KMS-11 (cell line): ENCODE measurements around the gene GRAMD1A.

Source experiments
- H2AFZ ChIP-seq: fragments of 200-600 bp; sonication (generic); 2 replicates; pipeline ENCODE4 v1.6.1; 2016; ENCODE audit warnings: antibody characterized with exemption, mixed run types, low read depth
- H3K27ac ChIP-seq: fragments of 200-600 bp; sonication (generic); 2 replicates; pipeline ENCODE4 v1.6.1; 2016; ENCODE audit warnings: mild to moderate bottlenecking, mixed run types
- H3K27me3 ChIP-seq: fragments of 200-600 bp; sonication (generic); 2 replicates; pipeline ENCODE4 v1.6.1; 2017; ENCODE audit warnings: mild to moderate bottlenecking, low read depth, mixed run types, moderate library complexity; ENCODE audit not compliant: insufficient read depth
- H3K36me3 ChIP-seq: fragments of 200-600 bp; sonication (generic); 2 replicates; pipeline ENCODE4 v1.6.1; 2017; ENCODE audit warnings: mild to moderate bottlenecking, mixed run types; ENCODE audit not compliant: insufficient read depth
- H3K4me1 ChIP-seq: fragments of 200-600 bp; sonication (generic); 2 replicates; pipeline ENCODE4 v1.6.1; 2016; ENCODE audit warnings: mild to moderate bottlenecking, low read depth, mixed run types; ENCODE audit not compliant: poor library complexity, severe bottlenecking
- H3K4me2 ChIP-seq: fragments of 200-600 bp; sonication (generic); 2 replicates; pipeline ENCODE4 v1.7.0; 2016; ENCODE audit warnings: mild to moderate bottlenecking, mixed run types
- H3K4me3 ChIP-seq: fragments of 200-600 bp; sonication (generic); IDR thresholded peaks from 2 replicates; pipeline ENCODE4 v1.6.1; 2017; ENCODE audit warnings: low read depth, low read length, mixed read lengths; ENCODE audit not compliant: insufficient read depth
- H3K79me2 ChIP-seq: fragments of 200-600 bp; sonication (generic); 2 replicates; pipeline ENCODE4 v1.6.1; 2016; ENCODE audit warnings: low read depth, mixed run types; ENCODE audit not compliant: insufficient read depth
- H3K9ac ChIP-seq: fragments of 200-600 bp; sonication (generic); 2 replicates; pipeline ENCODE4 v1.6.1; 2016; ENCODE audit warnings: mild to moderate bottlenecking, mixed run types
- H4K20me1 ChIP-seq: fragments of 200-600 bp; sonication (generic); 2 replicates; pipeline ENCODE4 v1.6.1; 2016; ENCODE audit warnings: mild to moderate bottlenecking, mixed run types; ENCODE audit not compliant: insufficient read depth
- TF ChIP-seq, protein P1 (sequence below): fragments of 200-600 bp; sonication (generic); conservative IDR thresholded peaks from 2 replicates; pipeline ENCODE4 v1.6.1; 2017; ENCODE audit warnings: low read depth, mild to moderate bottlenecking, antibody characterized with exemption, low read length, moderate library complexity, mixed read lengths

Gene GRAMD1A

DNA sequence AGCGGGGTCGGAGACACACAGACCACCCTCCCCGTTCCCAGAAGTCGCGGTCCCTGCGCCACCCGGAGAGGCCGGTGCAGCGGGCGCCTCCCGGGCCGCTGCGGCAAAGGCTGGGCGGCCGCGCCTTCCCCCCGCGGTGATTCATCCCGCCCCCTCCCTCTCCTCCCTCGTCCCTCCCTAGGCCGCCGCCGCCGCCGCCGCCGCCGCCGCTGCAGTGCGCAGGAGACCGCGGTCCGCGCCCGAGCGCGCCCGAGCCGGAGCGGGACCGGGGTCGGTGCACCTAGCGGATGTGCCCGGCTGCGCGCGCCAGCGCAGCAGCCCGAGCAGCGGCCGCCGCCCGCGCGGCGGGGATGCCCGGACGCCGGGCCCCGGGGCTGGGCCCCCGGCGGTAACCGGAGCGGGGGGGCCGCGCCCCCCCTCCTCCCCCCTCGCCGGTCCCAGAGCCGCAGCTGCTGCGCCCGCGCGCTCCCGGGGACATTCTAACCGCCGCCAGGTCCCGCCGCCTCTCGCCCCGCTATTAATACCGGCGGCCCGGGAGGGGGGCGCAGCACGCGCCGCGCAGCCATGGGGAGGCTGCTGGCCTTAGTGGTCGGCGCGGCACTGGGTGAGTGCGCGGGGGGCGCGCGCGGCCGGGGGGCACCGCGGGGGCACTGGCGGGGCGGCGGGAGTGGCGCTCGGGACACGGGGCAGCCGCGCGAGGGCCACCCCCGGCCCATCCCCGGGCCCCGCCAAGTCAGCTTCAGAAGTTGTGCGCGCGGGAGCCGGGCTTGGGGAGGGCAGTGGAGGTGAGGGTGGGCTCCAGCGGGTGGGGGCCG, 30.3 kb downstream of the GRAMD1A start, which contains the start of gene SCN1B:
Gene SCN1B, plus strand, starts transcription at position 214 of the 815 bp plus-strand sequence. Its CDS starts 351 bp downstream, at position 565.
- Histone ChIP-seq H2AFZ (no peak within 1 kb of the TSS), H3K27me3 (peaks cover 35% of the 10 kb centered on the region; the same call in 1 of the 2 replicates), H4K20me1 (no peaks in the 10 kb centered on the region), H3K36me3 (no peaks in the 10 kb centered on the region), H3K27ac (no peak within 1 kb of the TSS), H3K4me2 (no peak within 1 kb of the TSS), H3K79me2 (no peaks in the 10 kb centered on the region), H3K4me1 (no peaks in the 10 kb centered on the region), H3K9ac (no peak within 1 kb of the TSS), H3K4me3 (no peak within 1 kb of the TSS)
- TF ChIP-seq, protein P1, sequence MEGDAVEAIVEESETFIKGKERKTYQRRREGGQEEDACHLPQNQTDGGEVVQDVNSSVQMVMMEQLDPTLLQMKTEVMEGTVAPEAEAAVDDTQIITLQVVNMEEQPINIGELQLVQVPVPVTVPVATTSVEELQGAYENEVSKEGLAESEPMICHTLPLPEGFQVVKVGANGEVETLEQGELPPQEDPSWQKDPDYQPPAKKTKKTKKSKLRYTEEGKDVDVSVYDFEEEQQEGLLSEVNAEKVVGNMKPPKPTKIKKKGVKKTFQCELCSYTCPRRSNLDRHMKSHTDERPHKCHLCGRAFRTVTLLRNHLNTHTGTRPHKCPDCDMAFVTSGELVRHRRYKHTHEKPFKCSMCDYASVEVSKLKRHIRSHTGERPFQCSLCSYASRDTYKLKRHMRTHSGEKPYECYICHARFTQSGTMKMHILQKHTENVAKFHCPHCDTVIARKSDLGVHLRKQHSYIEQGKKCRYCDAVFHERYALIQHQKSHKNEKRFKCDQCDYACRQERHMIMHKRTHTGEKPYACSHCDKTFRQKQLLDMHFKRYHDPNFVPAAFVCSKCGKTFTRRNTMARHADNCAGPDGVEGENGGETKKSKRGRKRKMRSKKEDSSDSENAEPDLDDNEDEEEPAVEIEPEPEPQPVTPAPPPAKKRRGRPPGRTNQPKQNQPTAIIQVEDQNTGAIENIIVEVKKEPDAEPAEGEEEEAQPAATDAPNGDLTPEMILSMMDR = no peak

DNA sequence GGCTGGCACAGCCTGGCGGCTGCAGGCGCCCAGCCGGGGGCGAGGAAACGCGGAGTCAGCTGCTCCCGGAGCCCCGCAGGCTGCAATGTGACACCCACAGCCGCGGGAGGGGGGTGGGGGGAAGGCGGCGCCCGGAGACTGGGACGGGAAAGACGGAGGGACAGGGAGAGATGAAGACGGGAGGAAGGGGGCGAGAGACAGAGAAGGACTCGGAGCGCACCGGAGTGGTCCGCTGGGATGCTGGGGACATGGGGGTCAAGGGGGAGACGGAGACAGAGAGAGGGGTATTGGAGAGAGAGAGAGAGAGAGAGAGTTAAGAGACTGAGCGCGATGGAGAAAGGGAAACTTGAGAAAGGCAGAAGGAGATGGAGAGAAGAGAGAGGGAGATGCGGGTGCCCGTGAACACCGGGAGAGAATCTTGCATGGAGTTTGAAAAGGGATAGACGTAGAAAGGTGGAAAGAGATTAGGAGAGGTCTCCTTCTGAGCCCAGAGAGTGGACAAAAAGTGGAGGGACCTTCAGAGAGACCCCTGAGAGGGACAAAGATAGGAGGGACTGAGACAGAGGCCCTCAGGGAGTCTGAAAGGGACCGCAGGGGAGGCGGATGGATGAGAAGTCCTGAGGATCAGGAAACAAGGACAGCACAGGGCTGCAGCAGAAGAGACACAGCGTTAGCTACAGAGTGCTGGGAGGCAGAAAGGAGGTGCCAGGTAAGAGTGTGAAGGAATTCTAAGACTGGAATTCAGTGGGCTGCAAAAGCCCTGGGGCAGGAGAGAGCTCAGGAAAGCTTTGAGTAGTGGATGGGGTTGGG, 31.2 kb downstream of the GRAMD1A start:
- Histone ChIP-seq H3K36me3 (no peaks in the 10 kb centered on the region), H3K79me2 (no peaks in the 10 kb centered on the region), H3K9ac (no peak overlapping the region), H4K20me1 (no peaks in the 10 kb centered on the region), H2AFZ (no peak overlapping the region), H3K4me3 (no peak overlapping the region), H3K27me3 (peaks cover 38% of the 10 kb centered on the region; the same call in 1 of the 2 replicates), H3K27ac (no peak overlapping the region), H3K4me2 (no peak overlapping the region), H3K4me1 (no peaks in the 10 kb centered on the region)
- TF ChIP-seq, protein P1 = no peak

DNA sequence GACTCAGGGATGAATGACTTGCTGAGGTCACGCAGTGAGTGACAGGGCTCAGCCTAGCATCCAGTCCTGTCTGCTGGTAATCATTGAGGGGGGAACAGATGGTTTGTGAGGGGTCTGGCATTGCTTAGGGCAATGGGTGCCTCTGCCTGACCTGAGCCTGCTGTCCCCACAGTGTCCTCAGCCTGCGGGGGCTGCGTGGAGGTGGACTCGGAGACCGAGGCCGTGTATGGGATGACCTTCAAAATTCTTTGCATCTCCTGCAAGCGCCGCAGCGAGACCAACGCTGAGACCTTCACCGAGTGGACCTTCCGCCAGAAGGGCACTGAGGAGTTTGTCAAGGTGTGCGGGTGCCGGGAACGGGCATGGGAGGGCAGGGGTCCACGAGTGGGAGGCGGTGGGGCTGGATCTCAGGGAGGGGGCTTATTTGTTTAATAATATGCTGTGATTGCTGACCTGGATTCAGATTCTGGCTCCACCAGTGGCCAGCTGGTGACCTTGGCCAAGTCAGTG, 32.3 kb downstream of the GRAMD1A start:
- TF ChIP-seq, protein P1 = no peak
- Histone ChIP-seq H3K4me2 (no peak overlapping the region), H3K27ac (no peak overlapping the region), H3K4me1 (no peaks in the 10 kb centered on the region), H3K4me3 (no peak overlapping the region), H4K20me1 (no peaks in the 10 kb centered on the region), H3K9ac (no peak overlapping the region), H2AFZ (no peak overlapping the region), H3K27me3 (peaks cover 38% of the 10 kb centered on the region; the same call in 1 of the 2 replicates), H3K36me3 (no peaks in the 10 kb centered on the region), H3K79me2 (no peaks in the 10 kb centered on the region)

DNA sequence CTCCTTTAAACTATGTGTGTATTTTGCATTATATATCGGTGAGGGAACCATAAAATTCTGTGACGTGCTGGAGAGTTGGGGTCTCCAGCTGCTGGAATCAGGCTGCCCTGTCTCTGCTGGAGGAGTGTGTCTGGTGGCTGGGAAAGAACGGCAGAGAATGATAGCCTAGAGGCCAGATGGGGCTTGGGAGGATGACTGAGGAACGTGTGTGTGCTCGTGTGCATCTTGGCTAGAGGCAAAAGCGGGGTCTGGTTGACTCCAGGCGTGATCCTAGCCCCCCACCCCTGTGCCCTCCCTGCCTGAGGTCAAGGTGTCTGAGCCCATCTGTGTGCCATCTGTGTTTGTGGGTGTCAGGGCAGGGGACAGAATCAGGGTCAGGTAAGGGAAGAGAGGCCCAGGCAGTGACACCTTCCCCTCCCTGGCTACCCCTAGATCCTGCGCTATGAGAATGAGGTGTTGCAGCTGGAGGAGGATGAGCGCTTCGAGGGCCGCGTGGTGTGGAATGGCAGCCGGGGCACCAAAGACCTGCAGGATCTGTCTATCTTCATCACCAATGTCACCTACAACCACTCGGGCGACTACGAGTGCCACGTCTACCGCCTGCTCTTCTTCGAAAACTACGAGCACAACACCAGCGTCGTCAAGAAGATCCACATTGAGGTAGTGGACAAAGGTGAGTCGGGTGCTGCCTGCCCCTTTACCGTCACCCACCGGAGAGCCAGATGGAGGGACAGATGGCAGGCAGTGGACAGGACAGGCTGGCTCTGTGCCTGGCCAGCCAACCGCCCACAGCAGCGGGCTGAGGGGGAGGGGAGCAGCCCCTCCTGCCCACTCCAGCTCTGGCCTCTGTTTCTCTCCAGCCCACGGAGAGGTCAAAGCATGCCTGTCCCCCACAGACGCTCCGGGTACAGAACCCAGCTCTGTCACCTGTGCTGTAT, 33.2 kb downstream of the GRAMD1A start:
- Histone ChIP-seq H3K36me3 (no peaks in the 10 kb centered on the region), H4K20me1 (no peaks in the 10 kb centered on the region), H3K4me2 (no peak overlapping the region), H3K27me3 (peaks cover 39% of the 10 kb centered on the region; the same call in 1 of the 2 replicates), H3K4me3 (no peak overlapping the region), H3K27ac (no peak overlapping the region), H3K9ac (no peak overlapping the region), H2AFZ (no peak overlapping the region), H3K79me2 (no peaks in the 10 kb centered on the region), H3K4me1 (no peaks in the 10 kb centered on the region)
- TF ChIP-seq, protein P1 = no peak
